ENCODE measurements around the gene GRK7. TPM values are rescaled to one million over a fixed set of nuclear protein-coding genes. Genes with fewer than 3 reads are reported as not detected.

GRK7 gene
- total RNA-seq, 1 experiment from 2014 or later, result not detected

- Histone ChIP-seq H3K4me1 (ENCODE audit: control insufficient read depth in 1 of 2, insufficient read depth in 2 of 2, low read length in 2 of 2) (peaks cover 9 to 11% of the 10 kb centered on the region in 2 experiments), H3K9ac (ENCODE audit: low read length) (no peak overlapping the region), H2AFZ (ENCODE audit: low read depth, low read length, poor library complexity, severe bottlenecking) (no peak overlapping the region), H3K9me2 (ENCODE audit: insufficient read depth) (no peaks in the 10 kb centered on the region), H3K4me2 (ENCODE audit: low read length) (no peak overlapping the region), H3K9me3 (ENCODE audit: control insufficient read depth in 1 of 2, insufficient read depth in 1 of 2, low read depth in 1 of 2, low read length in 2 of 2) (no peaks in the 10 kb centered on the region), H3K27ac (ENCODE audit: low read depth, low read length) (no peak overlapping the region), H3K27me3 (ENCODE audit: insufficient read depth, low read length) (no peaks in the 10 kb centered on the region), H4K20me1 (ENCODE audit: insufficient read depth) (peaks cover 8% of the 10 kb centered on the region; the same call in 1 of the 2 replicates), H3K79me2 (ENCODE audit: insufficient read depth, low read length) (peaks cover 28% of the 10 kb centered on the region), H3K36me3 (ENCODE audit: control insufficient read depth in 1 of 2, insufficient read depth in 2 of 2, low read length in 2 of 2) (peaks cover 0 to 4% of the 10 kb centered on the region in 2 experiments; a peak in 1 of 4 replicates), H3K4me3 (replicated peaks in 1 of 2; ENCODE audit: low read depth in 1 of 2, low read length in 2 of 2) (no peak overlapping the region)
- no TSS peak for BruUV-seq (replicated peaks)
- no peak for TF ChIP-seq RAD21 (IDR thresholded peaks at IDR 0.05; ENCODE audit: low read depth)
- ChIA-PET RAD21 (ENCODE audit: low non-redundant PET in 1 of 2, low total read pairs in 2 of 2, uncharacterized antibody in 2 of 2, unreplicated experiment in 2 of 2) (no interaction called here), POLR2A (no interaction called here), CTCF (no interaction called here)
- no peak for DNase-seq (ENCODE audit: low read depth, low spot score)
- intact Hi-C loops (cut with micrococcal nuclease), result loop anchor here (5.0 kb wide), 2 partner anchors 261 to 369 kb away; partner anchors contain the start of gene ZBTB38
- no peak for ATAC-seq
These were observed 27.3 kb upstream of the GRK7 start for GRCh38 chr3:141735770-141736465.

- no TSS peak for BruUV-seq (replicated peaks)
These were observed 26.1 kb upstream of the GRK7 start for GRCh38 chr3:141737093-141737492.

More at GRCh38 chr3:141737093-141737492, 26.1 kb upstream of the GRK7 start:
- Histone ChIP-seq H3K4me2 (ENCODE audit: low read length) (peak overlapping the region; percentile 75; the same call in 1 of the 2 replicates), H2AFZ (ENCODE audit: low read depth, low read length, poor library complexity, severe bottlenecking) (no peak overlapping the region), H3K36me3 (ENCODE audit: control insufficient read depth in 1 of 2, insufficient read depth in 2 of 2, low read length in 2 of 2) (peaks cover 0 to 8% of the 10 kb centered on the region in 2 experiments; a peak in 1 of 4 replicates), H3K79me2 (ENCODE audit: insufficient read depth, low read length) (peaks cover 39% of the 10 kb centered on the region), H3K27ac (ENCODE audit: low read depth, low read length) (no peak overlapping the region), H3K9me3 (ENCODE audit: control insufficient read depth in 1 of 2, insufficient read depth in 1 of 2, low read depth in 1 of 2, low read length in 2 of 2) (no peaks in the 10 kb centered on the region), H3K27me3 (ENCODE audit: insufficient read depth, low read length) (no peaks in the 10 kb centered on the region), H4K20me1 (ENCODE audit: insufficient read depth) (peaks cover 8% of the 10 kb centered on the region; the same call in 1 of the 2 replicates), H3K9ac (ENCODE audit: low read length) (no peak overlapping the region), H3K4me3 (replicated peaks in 1 of 2; ENCODE audit: low read depth in 1 of 2, low read length in 2 of 2) (no peak overlapping the region), H3K9me2 (ENCODE audit: insufficient read depth) (no peaks in the 10 kb centered on the region), H3K4me1 (ENCODE audit: control insufficient read depth in 1 of 2, insufficient read depth in 2 of 2, low read length in 2 of 2) (peaks cover 9 to 11% of the 10 kb centered on the region in 2 experiments)
- ChIA-PET POLR2A (no interaction called here), CTCF (no interaction called here), RAD21 (ENCODE audit: low non-redundant PET in 1 of 2, low total read pairs in 2 of 2, uncharacterized antibody in 2 of 2, unreplicated experiment in 2 of 2) (no interaction called here)
- intact Hi-C loops (cut with micrococcal nuclease), result loop anchor here (5.0 kb wide), 2 partner anchors 260 to 370 kb away; partner anchors contain the start of gene ZBTB38
- no peak for TF ChIP-seq SIN3A (IDR thresholded peaks at IDR 0.05; ENCODE audit: low read depth)
- DNase-seq (ENCODE audit: low read depth, low spot score) (no peak), ATAC-seq (no peak)
